HS-27A (cell line): Measurements from ENCODE around the gene BBLN.
A peak's percentile ranks its signal among the peaks of the same experiment; 100 is the strongest.
"Not testable (repeated sequence)": the region's sequence is repeated elsewhere in the genome, so short reads cannot be mapped to it uniquely, and the experiment has no call there.

Experiments
- DNase-seq: peaks from one replicate; pipeline ENCODE4 v3.0.0-alpha.2; 2012; ENCODE audit warnings: low read depth, missing footprints

Gene BBLN, protein sequence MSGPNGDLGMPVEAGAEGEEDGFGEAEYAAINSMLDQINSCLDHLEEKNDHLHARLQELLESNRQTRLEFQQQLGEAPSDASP

GRCh38 chr9:128159784-128160602 is at the start of gene BBLN:
BBLN (plus strand) TSS chr9:128160265; CDS start chr9:128160408, 143 bp downstream.
- DNase-seq = peak; percentile 80

DNA sequence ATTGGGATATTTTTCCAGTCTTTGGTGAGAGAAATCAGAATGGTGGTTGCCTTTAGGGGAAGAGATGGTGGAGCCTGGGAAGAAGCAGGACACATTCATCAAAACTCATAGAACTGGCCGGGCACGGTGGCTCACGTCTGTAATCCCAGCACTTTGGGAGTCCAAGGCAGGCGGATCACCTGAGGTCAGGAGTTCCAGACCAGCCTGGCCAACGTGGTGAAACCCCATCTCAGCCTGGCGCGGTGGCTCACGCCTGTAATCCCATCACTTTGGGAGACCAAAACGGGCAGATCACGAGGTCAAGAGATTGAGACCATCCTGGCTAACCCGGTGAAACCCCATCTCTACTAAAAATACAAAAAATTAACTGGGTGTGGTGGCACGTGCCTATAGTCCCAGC is 48.3 kb upstream of the BBLN start:
- DNase-seq = not testable (repeated sequence)

- no peak for DNase-seq
Observed at GRCh38 chr9:128113526-128114325, 46.3 kb upstream of the BBLN start.

- no peak for DNase-seq
Observed at GRCh38 chr9:128114326-128115186, 45.5 kb upstream of the BBLN start.

- no peak for DNase-seq
Observed at GRCh38 chr9:128115187-128116103, 44.6 kb upstream of the BBLN start.

DNA sequence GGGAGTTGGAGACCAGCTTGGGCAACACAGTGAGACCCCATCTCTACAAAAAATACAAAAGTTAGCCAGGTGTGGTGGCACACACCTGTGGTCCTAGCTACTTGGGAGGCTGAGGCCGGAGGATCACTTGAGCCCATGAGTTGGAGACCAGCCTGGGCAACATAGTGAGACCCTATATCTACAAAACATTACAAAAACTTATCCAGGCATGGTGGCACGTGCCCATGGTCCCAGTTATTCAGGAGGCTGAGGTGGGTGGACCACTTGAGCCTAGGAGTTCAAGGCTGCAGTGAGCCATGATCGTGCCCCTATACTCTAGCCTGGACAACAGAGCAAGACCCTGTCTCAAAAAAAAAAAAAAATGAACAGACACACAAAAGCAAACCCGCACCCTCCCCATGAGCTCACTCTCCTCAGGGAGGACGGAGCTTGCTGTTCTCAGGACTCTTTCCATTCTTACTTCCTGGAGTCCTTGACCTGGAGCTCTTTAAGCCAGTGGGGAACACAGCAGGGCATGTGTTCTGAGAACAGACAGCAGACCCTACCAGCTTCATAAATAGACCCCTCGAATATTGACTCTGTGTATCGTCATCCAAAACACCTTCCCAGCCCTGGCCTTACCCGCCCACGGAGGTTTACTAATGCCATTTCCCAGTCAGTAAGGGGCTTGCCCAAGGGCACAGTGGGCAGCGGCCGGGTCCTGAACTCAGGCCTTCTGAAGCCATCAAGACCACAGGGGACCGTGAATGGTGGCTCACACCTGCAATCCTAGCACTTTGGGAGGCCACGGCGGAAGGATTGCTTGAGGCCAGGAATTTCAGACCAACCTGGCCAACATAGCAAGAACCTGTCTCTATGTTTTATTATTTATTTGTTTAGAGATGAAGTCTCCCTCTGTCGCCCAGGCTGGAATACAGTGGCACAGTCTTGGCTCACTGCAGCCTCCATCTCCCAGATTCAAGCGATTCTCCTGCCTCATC is 43.7 kb upstream of the BBLN start:
- DNase-seq = no peak

DNA sequence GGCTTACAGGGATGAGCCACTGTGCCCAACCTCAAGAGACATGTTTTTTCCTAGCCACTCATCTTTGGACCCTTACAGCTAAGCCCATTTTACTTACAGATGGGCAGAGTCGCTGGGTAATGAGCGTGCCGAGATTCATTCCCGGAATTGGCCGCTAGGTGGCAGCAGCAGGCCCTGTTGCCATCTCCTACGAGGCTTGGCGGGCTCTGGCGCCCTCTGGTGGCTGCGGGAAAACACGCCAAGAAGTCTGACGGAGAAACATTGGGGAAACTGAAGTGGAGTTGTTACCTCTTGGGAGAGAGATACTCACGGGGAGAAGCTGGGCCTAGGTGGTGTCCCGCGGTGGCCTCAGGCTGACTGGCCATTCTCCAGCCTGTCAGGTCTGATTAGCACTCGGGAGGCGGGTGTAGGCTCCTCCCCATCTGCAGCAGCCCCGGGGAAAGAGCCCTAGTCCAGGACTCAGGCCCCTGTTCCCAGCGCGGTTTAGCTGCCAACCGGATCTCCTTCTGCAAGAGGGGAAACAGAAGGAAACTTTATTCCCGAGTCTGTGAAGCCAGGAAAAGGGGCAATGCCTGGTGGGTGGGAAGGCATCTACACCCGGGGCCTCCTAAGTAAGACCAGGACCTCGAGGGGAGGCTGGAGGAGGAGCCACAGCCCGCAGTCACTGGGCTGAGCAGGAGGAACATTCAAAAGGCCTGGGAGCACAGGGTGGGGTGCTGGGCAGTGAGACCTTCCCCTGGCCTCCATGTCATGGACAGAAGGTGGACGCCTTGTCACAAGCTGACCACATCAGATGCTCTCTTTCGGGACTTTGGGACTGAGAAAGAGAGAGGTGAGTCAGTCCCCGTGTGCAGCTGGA is 42.2 kb upstream of the BBLN start:
- peak; percentile 64 for DNase-seq

DNA sequence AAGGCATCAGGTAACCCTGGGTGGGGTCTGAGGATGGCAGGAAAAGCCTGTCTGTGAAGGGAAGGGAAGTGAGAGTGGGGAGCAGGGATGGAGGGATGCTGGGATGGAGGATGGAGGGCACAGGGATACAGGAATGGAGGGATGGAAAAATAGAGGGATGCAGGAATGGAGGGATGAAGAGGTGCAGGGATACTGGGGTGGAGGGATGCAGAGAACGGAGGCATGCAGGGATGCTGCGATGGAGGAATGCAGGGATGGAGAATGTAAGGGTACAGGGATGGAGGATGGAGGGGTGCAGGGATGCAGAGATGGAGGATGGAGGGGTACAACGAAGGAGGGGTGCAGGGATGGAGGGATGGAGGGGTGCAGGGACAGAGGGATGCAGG is 41.6 kb upstream of the BBLN start:
- no peak for DNase-seq

DNA sequence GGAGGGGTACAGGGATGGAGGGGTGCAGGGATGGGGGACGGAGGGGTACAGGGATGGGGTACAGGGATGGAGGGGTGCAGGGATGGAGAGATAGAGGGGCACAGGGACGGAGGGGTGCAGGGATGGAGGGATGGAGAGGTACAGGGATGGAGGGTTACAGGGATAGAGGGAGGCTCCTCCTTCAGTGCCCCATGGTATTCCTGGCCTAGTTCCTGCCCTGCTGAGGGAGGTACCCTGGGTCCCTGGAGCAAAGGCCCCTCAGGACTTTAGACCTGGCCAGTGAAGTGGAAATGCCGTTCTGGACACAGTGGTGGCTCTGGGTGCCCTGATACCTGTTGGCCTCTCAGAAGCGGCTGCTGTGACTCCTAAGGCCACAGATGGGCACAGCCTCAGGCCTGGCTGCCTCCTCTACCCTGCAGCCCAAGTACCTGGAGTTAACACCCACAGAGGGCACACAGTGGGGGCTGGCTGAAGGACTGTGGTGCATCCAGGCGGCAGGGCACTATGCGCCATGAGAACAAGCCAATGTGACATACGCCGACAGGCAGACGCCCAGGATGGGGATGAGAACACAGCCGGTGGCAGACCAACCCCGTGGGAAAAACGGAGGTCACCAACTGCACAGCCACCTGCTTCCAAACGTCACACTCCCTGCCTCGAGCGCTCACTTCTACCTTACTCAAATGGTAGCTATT is 40.9 kb upstream of the BBLN start:
- no peak for DNase-seq

- DNase-seq = no peak
Observed at GRCh38 chr9:128120061-128120740, 39.9 kb upstream of the BBLN start.

DNA sequence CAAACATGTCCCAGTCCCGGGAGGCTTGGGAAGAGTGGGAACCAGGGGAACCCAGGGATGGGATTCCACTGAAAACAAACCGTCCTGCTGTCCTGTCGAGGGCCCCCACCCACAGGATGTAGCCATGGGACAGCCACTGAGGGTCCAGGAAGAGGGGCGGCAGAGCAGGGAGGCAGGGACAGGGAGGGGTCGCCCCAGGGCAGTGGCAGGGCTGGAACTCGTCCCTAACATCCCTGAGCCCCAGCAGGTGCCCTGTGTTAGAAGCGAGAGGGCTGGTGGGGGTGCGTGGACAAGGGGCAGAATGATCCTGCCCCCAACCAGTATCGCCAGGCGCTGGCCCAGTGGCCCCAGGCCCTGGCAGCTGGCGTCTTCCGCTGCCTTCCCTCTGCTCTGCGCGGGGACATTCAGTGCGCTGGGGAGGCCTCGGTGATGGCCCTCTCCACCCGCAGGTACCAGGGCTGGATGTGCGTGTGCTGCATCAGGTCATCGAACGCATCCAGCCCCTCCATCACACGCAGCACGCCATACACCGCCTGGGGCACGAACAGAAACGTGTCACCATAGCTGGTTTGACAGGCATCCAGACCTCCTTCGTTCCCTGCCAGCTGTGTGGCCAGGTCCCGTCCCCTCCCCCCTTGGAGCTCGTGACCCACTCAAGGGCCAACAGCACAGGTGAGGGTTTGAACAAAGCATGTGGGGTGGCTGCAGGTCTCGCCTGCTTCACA is 39.2 kb upstream of the BBLN start:
- no peak for DNase-seq

GRCh38 chr9:128121466-128121810 is 38.6 kb upstream of the BBLN start:
- no peak for DNase-seq

- DNase-seq = no peak
Observed at GRCh38 chr9:128121924-128122808, 37.9 kb upstream of the BBLN start.

- DNase-seq = no peak
Observed at GRCh38 chr9:128122809-128123175, 37.3 kb upstream of the BBLN start.

- no peak for DNase-seq
Observed at GRCh38 chr9:128123451-128124080, 36.5 kb upstream of the BBLN start.

DNA sequence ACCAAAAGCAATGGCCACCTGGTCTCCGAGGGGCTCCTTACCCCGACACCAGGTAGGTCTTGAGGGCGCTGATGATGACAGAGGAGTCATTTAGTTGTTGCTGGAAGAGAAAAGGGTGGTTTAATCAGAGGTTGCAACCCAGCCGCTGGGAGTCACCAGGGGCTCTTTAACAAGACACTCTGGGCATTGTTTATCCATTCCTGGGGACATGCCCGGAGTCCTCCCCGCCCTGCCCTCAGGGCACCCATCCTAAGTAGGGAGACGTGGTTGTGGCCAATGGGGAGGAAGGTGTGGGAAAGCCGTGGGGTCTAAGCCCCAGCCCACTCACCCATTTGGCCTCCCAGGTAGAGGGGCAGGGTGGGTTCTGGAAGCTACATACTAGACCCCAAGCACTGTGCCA is 35.6 kb upstream of the BBLN start:
- no peak for DNase-seq
